ENCODE data around the gene FBXL12. TPM values are rescaled to one million over a fixed set of nuclear protein-coding genes. Genes with fewer than 3 reads are reported as not detected.
A peak's percentile ranks its signal among the peaks of the same experiment; 100 is the strongest.
"Not testable (repeated sequence)": the region's sequence is repeated elsewhere in the genome, so short reads cannot be mapped to it uniquely, and the experiment has no call there.

FBXL12 gene
- total RNA-seq, 2 experiments from 2014 or later, result 38.7 to 44.4 TPM

DNA sequence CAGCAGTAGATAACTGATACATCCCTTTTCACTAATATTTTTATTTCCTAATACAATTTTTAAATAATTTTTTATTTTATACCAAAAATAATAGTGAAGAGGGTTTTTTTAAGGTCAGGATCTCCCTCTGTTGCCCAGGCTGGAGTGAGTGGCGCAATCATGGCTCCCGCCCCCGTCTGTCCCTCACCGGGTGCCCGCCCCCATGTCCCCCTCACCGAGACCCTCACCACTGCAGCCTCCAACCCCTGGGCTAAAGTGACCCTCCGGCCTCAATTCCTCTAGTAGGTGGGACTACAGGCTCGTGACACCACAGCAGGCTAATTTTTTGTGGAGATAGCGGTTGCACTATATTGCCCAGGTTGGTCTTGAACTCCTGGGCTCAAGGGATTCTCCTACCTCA lies 32.5 kb downstream of the FBXL12 start:
- no peaks in the 10 kb centered on the region for H3K79me2 ChIP-seq (ENCODE audit: insufficient read depth, low read depth, low read length)
- intact Hi-C loops (cut with micrococcal nuclease; ENCODE audit: unreplicated experiment), result no loop called here
- TF ChIP-seq, protein P1, sequence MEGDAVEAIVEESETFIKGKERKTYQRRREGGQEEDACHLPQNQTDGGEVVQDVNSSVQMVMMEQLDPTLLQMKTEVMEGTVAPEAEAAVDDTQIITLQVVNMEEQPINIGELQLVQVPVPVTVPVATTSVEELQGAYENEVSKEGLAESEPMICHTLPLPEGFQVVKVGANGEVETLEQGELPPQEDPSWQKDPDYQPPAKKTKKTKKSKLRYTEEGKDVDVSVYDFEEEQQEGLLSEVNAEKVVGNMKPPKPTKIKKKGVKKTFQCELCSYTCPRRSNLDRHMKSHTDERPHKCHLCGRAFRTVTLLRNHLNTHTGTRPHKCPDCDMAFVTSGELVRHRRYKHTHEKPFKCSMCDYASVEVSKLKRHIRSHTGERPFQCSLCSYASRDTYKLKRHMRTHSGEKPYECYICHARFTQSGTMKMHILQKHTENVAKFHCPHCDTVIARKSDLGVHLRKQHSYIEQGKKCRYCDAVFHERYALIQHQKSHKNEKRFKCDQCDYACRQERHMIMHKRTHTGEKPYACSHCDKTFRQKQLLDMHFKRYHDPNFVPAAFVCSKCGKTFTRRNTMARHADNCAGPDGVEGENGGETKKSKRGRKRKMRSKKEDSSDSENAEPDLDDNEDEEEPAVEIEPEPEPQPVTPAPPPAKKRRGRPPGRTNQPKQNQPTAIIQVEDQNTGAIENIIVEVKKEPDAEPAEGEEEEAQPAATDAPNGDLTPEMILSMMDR (conservative IDR thresholded peaks at IDR 0.05; ENCODE audit: low read length), result no peak
- TF ChIP-seq EZH2phosphoT487 (IDR thresholded peaks at IDR 0.05; ENCODE audit: borderline replicate concordance, low read depth, low read length), result no peak
- no peaks in the 10 kb centered on the region for H3K9me2 ChIP-seq (ENCODE audit: insufficient read depth, low read length)
- H3K27ac ChIP-seq (ENCODE audit: low read depth, low read length, poor library complexity, severe bottlenecking), result peak overlapping the region; percentile 56
- peaks cover 24% of the 10 kb centered on the region for H3K4me1 ChIP-seq (ENCODE audit: insufficient read depth, low read length, poor library complexity, severe bottlenecking)
- H3K4me3 ChIP-seq (ENCODE audit: low read depth, low read length, poor library complexity, severe bottlenecking), result peak overlapping the region; percentile 66
- ChIA-PET CTCF (ENCODE audit: unreplicated experiment) (no interaction called here), POLR2A (no interaction called here)
- peak overlapping the region; percentile 70; the same call in 1 of the 2 replicates for H2AFZ ChIP-seq (ENCODE audit: low read length)
- BruUV-seq (replicated peaks), result no TSS peak
- H3K4me2 ChIP-seq (ENCODE audit: low read length), result peak overlapping the region; percentile 78
- no peaks in the 10 kb centered on the region for H4K20me1 ChIP-seq (ENCODE audit: insufficient read depth, low read length)
- no peaks in the 10 kb centered on the region for H3K36me3 ChIP-seq (ENCODE audit: insufficient read depth, low read length)
- DNase-seq (ENCODE audit: low spot score), result no peak
- H3K9me3 ChIP-seq (ENCODE audit: low read length), result no peaks in the 10 kb centered on the region

DNA sequence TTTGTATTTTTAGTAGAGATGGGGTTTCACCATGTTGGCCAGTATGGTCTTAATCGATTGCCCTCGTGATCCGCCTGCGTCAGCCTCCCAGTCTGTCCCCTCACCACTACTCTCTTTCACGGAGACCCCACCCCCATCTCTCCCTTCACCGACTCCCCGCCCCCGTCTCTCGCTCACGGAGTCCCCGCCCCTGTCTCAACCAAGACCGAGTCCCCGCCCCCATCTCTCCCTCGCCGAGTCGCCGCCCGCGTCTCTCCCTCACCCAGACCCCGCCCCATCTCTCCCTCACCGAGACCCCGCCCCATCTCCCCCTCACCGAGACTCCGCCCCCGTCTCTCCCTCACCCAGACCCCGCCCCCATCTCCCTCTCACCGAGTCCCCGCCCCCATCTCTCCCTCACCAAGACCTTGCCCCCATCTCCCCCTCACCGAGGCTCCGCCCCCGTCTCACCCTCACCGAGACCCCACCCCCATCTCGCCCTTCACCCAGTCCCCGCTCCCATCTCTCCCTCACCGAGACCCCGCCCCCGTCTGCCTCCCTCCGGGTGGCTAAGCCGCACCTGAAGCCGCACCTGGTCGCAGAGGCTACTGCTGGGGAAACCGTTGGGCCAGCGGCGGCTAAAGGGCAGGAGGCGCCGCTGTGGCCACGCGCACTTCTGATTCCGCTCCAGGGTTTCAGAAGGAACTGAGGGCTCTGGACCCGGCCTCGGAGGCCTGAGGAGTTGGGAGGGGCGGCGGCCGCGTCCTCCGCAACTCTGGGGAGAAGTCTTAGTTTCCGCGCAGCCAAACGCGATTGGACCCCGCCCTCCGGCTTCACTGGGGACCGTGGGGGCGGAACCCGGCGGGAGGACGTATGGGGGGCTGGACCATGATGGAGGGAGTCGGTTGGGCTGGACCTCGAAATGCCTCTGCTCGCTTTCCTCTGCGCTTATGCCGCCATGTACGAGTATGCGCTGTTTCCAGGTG lies 33.2 kb downstream of the FBXL12 start:
- no peaks in the 10 kb centered on the region for H3K9me2 ChIP-seq (ENCODE audit: insufficient read depth, low read length)
- peak; percentile 97 for DNase-seq (ENCODE audit: low spot score)
- CTCF ChIA-PET (ENCODE audit: unreplicated experiment), result no interaction called here
- TF ChIP-seq, protein P1 (conservative IDR thresholded peaks at IDR 0.05; ENCODE audit: low read length), result no peak
- no peak for TF ChIP-seq EZH2phosphoT487 (IDR thresholded peaks at IDR 0.05; ENCODE audit: borderline replicate concordance, low read depth, low read length)
- H3K36me3 ChIP-seq (ENCODE audit: insufficient read depth, low read length), result no peaks in the 10 kb centered on the region
- no peaks in the 10 kb centered on the region for H4K20me1 ChIP-seq (ENCODE audit: insufficient read depth, low read length)
- peak overlapping the region; percentile 88 for H3K4me2 ChIP-seq (ENCODE audit: low read length)
- peak overlapping the region; percentile 69 for H3K4me3 ChIP-seq (ENCODE audit: low read depth, low read length, poor library complexity, severe bottlenecking)
- peak overlapping the region; percentile 97 for H2AFZ ChIP-seq (ENCODE audit: low read length)
- TSS peak; percentile 89 for BruUV-seq (replicated peaks)
- POLR2A ChIA-PET, result interaction anchor here (0.7 kb wide), 1 partner anchor 1350 kb away, joined by 6 read pairs; no protein-coding TSS in a partner anchor
- H3K4me1 ChIP-seq (ENCODE audit: insufficient read depth, low read length, poor library complexity, severe bottlenecking), result peaks cover 18% of the 10 kb centered on the region
- no peaks in the 10 kb centered on the region for H3K9me3 ChIP-seq (ENCODE audit: low read length)
- intact Hi-C loops (cut with micrococcal nuclease; ENCODE audit: unreplicated experiment), result loop anchor here (1.0 to 2.0 kb wide), 2 partner anchors 17 to 201 kb away; partner anchors contain the start of genes ZNF121 and ZNF846
- H3K27ac ChIP-seq (ENCODE audit: low read depth, low read length, poor library complexity, severe bottlenecking), result peak overlapping the region; percentile 62
- no peaks in the 10 kb centered on the region for H3K79me2 ChIP-seq (ENCODE audit: insufficient read depth, low read depth, low read length)

DNA sequence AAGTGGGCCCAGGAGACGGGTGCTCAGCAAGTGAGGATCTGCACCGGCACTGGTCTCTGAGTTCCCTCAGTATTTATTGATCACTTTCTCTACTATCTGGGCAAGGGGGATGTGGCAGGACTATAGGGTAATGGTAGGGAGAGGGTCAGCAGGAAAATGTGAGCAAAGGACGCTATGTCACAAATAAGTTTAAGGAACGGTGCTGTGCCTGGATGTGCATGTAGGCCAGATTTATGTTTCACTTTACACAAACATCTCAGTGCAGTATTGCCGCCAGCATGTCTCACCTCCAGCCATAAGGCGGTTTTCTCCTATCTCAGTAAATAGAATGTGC lies 34.7 kb downstream of the FBXL12 start:
- H3K9me3 ChIP-seq (ENCODE audit: low read length); H4K20me1 ChIP-seq (ENCODE audit: insufficient read depth, low read length); H3K79me2 ChIP-seq (ENCODE audit: insufficient read depth, low read depth, low read length); H3K27ac ChIP-seq (ENCODE audit: low read depth, low read length, poor library complexity, severe bottlenecking); POLR2A ChIA-PET; H3K36me3 ChIP-seq (ENCODE audit: insufficient read depth, low read length); H3K9me2 ChIP-seq (ENCODE audit: insufficient read depth, low read length); DNase-seq (ENCODE audit: low spot score); H3K4me3 ChIP-seq (ENCODE audit: low read depth, low read length, poor library complexity, severe bottlenecking); BruUV-seq (replicated peaks); CTCF ChIA-PET (ENCODE audit: unreplicated experiment): not testable (repeated sequence)
- Histone ChIP-seq H2AFZ (ENCODE audit: low read length) (0 out of 2 replicates have a peak overlapping the region, but pooled peaks have one; percentile 97), H3K4me1 (ENCODE audit: insufficient read depth, low read length, poor library complexity, severe bottlenecking) (peaks cover 18% of the 10 kb centered on the region), H3K4me2 (ENCODE audit: low read length) (peak overlapping the region; percentile 88; the same call in 1 of the 2 replicates)
- intact Hi-C loops (cut with micrococcal nuclease; ENCODE audit: unreplicated experiment), result loop anchor here (2.0 kb wide), 1 partner anchor 199 kb away; the partner anchor contains the start of gene ZNF121

All from OCI-LY7 (cell line).